WTC11 (cell line): ENCODE results near the gene IL17RC.

Experiments used
- CTCF ChIP-seq: fragments of 200-600 bp; IDR thresholded peaks from 2 replicates; pipeline ENCODE4 v1.8.0; 2022; ENCODE audit warnings: antibody characterized with exemption
- NFYB ChIP-seq: sonication (generic); formaldehyde crosslinking; conservative IDR thresholded peaks from 2 replicates; pipeline ENCODE4 v1.8.0; 2022; ENCODE audit warnings: low read depth, missing genetic modification reagents
- TCF7 ChIP-seq: sonication (generic); formaldehyde crosslinking; IDR thresholded peaks from 2 replicates; pipeline ENCODE4 v1.8.0; 2022; ENCODE audit warnings: mild to moderate bottlenecking, low read depth, missing genetic modification reagents, moderate library complexity
- ZNF416 ChIP-seq: fragments of 250-450 bp; sonication (Bioruptor Pico); IDR thresholded peaks from 2 replicates; pipeline ENCODE4 v1.9.0; 2021; ENCODE audit warnings: mild to moderate bottlenecking, inconsistent platforms

- TF ChIP-seq CTCF = no peak
- no peak for TF ChIP-seq TCF7 (CRISPR knock-in tag)
- no peak for TF ChIP-seq ZNF416
- TF ChIP-seq NFYB (CRISPR knock-in tag) = no peak
Observed at GRCh38 chr3:9897408-9898372, 19.2 kb upstream of the IL17RC start.
